Upper lobe of left lung (tissue), 6 donors: ENCODE data around the gene RRAS2. TPM values are rescaled to one million over a fixed set of nuclear protein-coding genes. Genes with fewer than 3 reads are reported as not detected.

Experiments used
- ATAC-seq, 2 donors: fragments of 200-7000 bp; cut with Tn5 transposase; one replicate each; pipeline ENCODE4 v1.9.1; 2022; ENCODE audit warnings: mild to moderate bottlenecking in 2 of 2, moderate library complexity in 2 of 2; ENCODE audit not compliant: low FRiP score in 2 of 2
- DNase-seq, 2 donors: peaks; one replicate each; pipeline ENCODE4 v3.0.0-alpha.2; 2019 to 2020
- H3K27ac ChIP-seq, 4 donors: fragments of 200-600 bp; sonication (generic); one replicate each; pipeline ENCODE4 v1.5.1; 2016 to 2019
- H3K27me3 ChIP-seq, 4 donors: fragments of 200-600 bp; sonication (generic); one replicate each; pipeline ENCODE4 v1.5.1; 2017 to 2019
- H3K36me3 ChIP-seq, 4 donors: fragments of 200-600 bp; sonication (generic); one replicate each; pipeline ENCODE4 v1.5.1; 2016 to 2019
- H3K4me1 ChIP-seq, 4 donors: fragments of 200-600 bp; sonication (generic); one replicate each; pipeline ENCODE4 v1.5.1; 2018 to 2019
- H3K4me3 ChIP-seq, 4 donors: fragments of 200-600 bp; sonication (generic); one replicate each; pipeline ENCODE4 v1.5.1; 2017 to 2019; ENCODE audit warnings: mild to moderate bottlenecking in 2 of 4, moderate library complexity in 1 of 4
- H3K9me3 ChIP-seq, 4 donors: fragments of 200-600 bp; sonication (generic); one replicate each; pipeline ENCODE4 v1.5.1; 2018 to 2019
- EP300 ChIP-seq, 4 donors: sonication (generic); formaldehyde crosslinking; IDR thresholded peaks; one replicate each; pipeline ENCODE4 v1.5.1; 2017; ENCODE audit warnings: antibody characterized with exemption in 4 of 4, control low read depth in 2 of 4
- POLR2A ChIP-seq, 4 donors: fragments of 450-650 bp; IDR thresholded peaks; one replicate each; pipeline ENCODE4 v1.5.1; 2016 to 2017; ENCODE audit warnings: antibody characterized with exemption in 4 of 4, mild to moderate bottlenecking in 2 of 4
- POLR2AphosphoS5 ChIP-seq, 2 donors: sonication (generic); formaldehyde crosslinking; IDR thresholded peaks; one replicate each; pipeline ENCODE4 v1.5.1; 2017; ENCODE audit warnings: antibody characterized with exemption in 2 of 2
- WGBS, 2 donors: methylation state at CpG; one replicate each; pipeline ENCODE4 v1.1.5; 2017 to 2018; 5-methylcytosine and 5-hydroxymethylcytosine counted together
- total RNA-seq, 6 donors: library from RNA; depleted of rRNA in 4 of 6; stranded (reverse); fragments of >200 nt in 4 of 6; gene quantifications; one replicate each; pipeline versions ENCODE4 v1.1.0 to v1.2.1, GENCODE V29; 2016 to 2021
- TF ChIP-seq, protein P1 (sequence below), 6 experiments: fragments of 450-650 bp in 4 of 6; fragments of 200-600 bp in 2 of 6; sonication (generic) in 2 of 6; IDR thresholded peaks; one replicate each; pipeline ENCODE4 v1.5.1; 2016 to 2019; ENCODE audit warnings: antibody characterized with exemption in 6 of 6
- donor health status: DM: no; HTN: no; CAD: no; lungs with moderate emphysema.
- donor health status: DM: no; HTN: yes; CAD: no; lungs with severe emphysema.

Gene RRAS2
- total RNA-seq, 6 donors from 2014 or later: 23.0 to 70.4 (median 40.2) TPM

DNA sequence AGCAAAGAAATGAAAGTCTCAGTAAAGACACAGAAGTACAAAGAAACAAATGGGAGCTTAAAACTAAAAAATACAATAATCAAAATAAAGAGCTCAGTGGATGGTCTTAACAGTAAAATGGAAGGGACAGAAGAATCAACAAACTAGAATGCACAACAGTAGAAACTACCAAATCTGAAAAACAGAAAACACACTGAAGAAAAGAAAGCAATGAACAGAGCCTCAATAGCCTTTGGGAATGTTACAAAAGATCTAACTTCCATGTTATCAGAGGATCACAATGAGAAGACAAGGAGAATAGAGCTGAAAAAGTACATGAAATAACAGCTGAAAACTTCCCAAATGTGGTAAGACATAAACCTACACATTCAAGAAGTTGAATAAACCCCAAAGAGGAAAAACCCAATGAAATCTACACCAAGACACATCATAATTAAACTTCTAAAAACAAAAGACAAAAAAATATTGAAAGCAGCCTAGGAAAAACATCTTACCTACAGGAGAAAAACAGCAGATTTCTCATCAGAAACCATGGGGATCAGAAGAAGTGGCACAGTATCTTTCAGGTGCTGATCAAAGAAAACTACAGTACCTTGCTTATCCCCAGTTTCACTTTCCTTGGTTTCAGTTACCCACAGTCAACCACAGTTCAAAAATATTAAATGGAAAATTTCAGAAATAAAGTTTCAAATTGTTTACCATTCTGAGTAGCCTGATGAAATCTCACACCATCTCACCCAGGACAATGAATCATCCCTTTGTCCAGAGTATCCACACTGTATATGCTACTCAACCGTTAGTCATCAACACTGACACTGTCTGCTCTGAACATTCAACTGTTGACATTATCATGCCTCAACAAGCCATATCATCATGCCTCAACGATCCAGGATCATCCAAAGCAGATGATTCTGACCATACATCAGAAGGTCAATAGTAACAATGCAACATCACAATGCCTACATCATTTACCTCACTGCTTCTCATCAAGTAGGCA, 22.2 kb downstream of the RRAS2 start:
- no peak overlapping the region for H3K4me3 ChIP-seq
- H3K27ac ChIP-seq: no peak overlapping the region
- WGBS, 2 donors: 54 to 67% methylated on average over 2 of the region's 2 CpGs
- H3K9me3 ChIP-seq: no peaks in the 10 kb centered on the region
- no peaks in the 10 kb centered on the region for H3K27me3 ChIP-seq
- DNase-seq: no peak
- TF ChIP-seq POLR2A (IDR thresholded peaks at IDR 0.05) (no peak), EP300 (IDR thresholded peaks at IDR 0.05) (no peak), POLR2AphosphoS5 (IDR thresholded peaks at IDR 0.05) (no peak)
- TF ChIP-seq, protein P1, sequence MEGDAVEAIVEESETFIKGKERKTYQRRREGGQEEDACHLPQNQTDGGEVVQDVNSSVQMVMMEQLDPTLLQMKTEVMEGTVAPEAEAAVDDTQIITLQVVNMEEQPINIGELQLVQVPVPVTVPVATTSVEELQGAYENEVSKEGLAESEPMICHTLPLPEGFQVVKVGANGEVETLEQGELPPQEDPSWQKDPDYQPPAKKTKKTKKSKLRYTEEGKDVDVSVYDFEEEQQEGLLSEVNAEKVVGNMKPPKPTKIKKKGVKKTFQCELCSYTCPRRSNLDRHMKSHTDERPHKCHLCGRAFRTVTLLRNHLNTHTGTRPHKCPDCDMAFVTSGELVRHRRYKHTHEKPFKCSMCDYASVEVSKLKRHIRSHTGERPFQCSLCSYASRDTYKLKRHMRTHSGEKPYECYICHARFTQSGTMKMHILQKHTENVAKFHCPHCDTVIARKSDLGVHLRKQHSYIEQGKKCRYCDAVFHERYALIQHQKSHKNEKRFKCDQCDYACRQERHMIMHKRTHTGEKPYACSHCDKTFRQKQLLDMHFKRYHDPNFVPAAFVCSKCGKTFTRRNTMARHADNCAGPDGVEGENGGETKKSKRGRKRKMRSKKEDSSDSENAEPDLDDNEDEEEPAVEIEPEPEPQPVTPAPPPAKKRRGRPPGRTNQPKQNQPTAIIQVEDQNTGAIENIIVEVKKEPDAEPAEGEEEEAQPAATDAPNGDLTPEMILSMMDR (IDR thresholded peaks at IDR 0.05): no peak
- H3K4me1 ChIP-seq: peaks cover 0 to 4% (median 0%) of the 10 kb centered on the region in 4 donors
- ATAC-seq: peak in 1 of 2 donors; percentile 49
- H3K36me3 ChIP-seq: no peaks in the 10 kb centered on the region

DNA sequence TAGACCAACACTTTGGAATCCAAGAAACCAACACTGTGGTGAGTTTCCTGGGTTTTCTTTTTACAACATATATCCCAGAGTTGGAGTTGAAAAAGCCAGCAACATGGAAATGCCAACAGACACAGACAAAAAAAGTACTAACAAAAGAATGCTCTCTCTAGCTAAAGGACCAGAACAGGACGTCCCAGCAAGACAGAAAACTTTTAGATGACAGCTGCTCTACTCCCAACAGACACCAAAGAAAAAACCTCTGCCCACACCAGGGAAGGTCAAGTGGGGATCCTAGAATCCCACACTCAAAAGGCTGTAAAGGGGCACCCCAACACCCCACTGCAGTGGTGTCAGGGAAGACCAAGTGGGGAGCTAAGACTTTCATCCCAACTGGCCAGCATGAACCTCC, 23.3 kb downstream of the RRAS2 start:
- Histone ChIP-seq H3K9me3 (no peaks in the 10 kb centered on the region), H3K27ac (no peak overlapping the region)
- DNase-seq: no peak

DNA sequence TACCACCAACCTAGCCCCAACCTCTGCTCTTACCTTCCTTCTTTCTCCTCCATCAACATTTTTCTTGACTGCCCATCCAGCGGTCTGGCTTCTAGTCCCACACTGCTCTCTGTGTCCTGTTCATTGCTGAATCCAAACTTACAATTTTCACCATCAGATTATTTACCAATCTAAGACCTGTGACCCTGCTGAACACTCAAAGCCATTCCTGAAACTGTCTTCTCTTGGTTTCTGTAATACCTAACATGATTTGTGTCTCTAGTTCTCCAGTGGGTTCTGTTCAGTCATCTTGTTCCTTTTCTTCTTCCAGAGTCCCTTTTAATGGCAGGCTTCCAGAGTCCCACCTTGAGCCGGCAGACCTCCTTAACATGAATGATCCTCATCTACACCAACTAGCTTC, 24.1 kb downstream of the RRAS2 start:
- peak overlapping the region in 1 of 4 donors; percentile 5 for H3K27ac ChIP-seq
- ATAC-seq (no peak), DNase-seq (no peak)
- 75 to 77% methylated on average over 2 of the region's 2 CpGs for WGBS, 2 donors
- TF ChIP-seq POLR2AphosphoS5 (IDR thresholded peaks at IDR 0.05) (no peak), POLR2A (IDR thresholded peaks at IDR 0.05) (no peak), EP300 (IDR thresholded peaks at IDR 0.05) (no peak)
- TF ChIP-seq, protein P1 (IDR thresholded peaks at IDR 0.05): no peak
- no peaks in the 10 kb centered on the region for H3K4me1 ChIP-seq
- no peaks in the 10 kb centered on the region for H3K9me3 ChIP-seq
- H3K27me3 ChIP-seq: no peaks in the 10 kb centered on the region
- no peak overlapping the region for H3K4me3 ChIP-seq
- H3K36me3 ChIP-seq: no peaks in the 10 kb centered on the region

More for the DNA sequence above, 23.3 kb downstream of the RRAS2 start:
- 73 to 80% methylated on average over 1 of the region's 1 CpG for WGBS, 2 donors
- TF ChIP-seq POLR2AphosphoS5 (IDR thresholded peaks at IDR 0.05): no peak
- TF ChIP-seq EP300 (IDR thresholded peaks at IDR 0.05): peak in 1 of 4 donors; percentile 12
- no peaks in the 10 kb centered on the region for H3K27me3 ChIP-seq
- ATAC-seq: no peak
- no peaks in the 10 kb centered on the region for H3K4me1 ChIP-seq
- no peak overlapping the region for H3K4me3 ChIP-seq
- H3K36me3 ChIP-seq: no peaks in the 10 kb centered on the region

DNA sequence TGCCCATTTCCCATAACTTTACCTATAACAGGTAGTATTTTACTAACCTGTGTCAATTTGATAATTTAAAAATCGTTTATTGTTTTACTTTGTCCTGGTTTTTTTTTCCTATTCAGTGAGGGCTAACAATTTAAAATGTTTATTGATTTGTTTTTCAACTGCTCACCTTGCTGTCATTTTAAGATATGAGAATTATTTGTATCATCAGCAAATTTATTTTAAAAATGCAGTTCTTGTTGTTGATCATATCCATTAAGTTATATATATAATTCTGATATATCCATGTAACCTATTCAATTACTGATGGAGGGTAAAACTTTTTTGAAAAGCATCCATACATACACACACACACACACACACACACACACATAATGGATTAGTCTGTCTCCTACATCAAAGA, 24.8 kb downstream of the RRAS2 start:
- no peak for TF ChIP-seq POLR2A (IDR thresholded peaks at IDR 0.05)
- TF ChIP-seq, protein P1 (IDR thresholded peaks at IDR 0.05): no peak
- no peak for TF ChIP-seq POLR2AphosphoS5 (IDR thresholded peaks at IDR 0.05)
- no peak for TF ChIP-seq EP300 (IDR thresholded peaks at IDR 0.05)
- ATAC-seq (no peak), DNase-seq (no peak)
- no peaks in the 10 kb centered on the region for H3K9me3 ChIP-seq
- H3K4me1 ChIP-seq: no peaks in the 10 kb centered on the region
- no peaks in the 10 kb centered on the region for H3K36me3 ChIP-seq
- WGBS, 2 donors: 79 to 87% methylated on average over 1 of the region's 1 CpG
- H3K27me3 ChIP-seq: no peaks in the 10 kb centered on the region
- H3K27ac ChIP-seq: no peak overlapping the region
- H3K4me3 ChIP-seq: no peak overlapping the region

DNA sequence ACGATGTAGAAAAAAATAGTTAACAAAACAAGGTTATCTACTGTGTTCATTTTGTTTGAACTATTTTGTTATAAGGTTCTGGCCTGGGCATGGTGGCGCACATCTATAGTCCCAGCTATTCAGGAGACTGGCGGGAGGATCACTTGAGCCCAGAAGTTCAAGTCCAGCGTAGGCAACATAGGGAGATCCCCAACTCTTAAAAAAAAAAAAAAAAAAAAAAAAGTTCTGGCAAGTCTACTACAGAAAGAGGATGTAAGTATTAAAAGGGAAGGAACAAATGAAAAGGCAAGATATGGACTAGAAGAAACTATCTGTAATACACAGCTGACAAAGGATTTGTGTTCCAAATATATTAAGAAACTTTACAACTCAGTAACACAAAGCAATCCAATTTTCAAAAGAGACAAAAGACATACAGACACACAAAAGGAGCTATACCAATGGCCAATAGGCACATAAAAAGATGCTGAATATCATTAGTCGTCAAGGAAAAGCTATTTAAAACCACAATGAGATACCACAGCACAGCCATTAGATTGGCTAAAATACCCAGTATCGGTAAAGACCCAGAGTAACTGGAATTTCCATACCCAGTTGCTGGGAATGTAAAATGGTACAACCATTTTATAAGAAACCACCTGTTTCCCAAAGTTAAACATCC, 27.4 kb downstream of the RRAS2 start:
- no peak for DNase-seq
- 70 to 74% methylated on average over 6 of the region's 6 CpGs for WGBS, 2 donors

More for the DNA sequence above, 27.4 kb downstream of the RRAS2 start:
- ATAC-seq: no peak
- H3K27me3 ChIP-seq: no peaks in the 10 kb centered on the region
- H3K9me3 ChIP-seq: no peaks in the 10 kb centered on the region
- no peak overlapping the region for H3K4me3 ChIP-seq
- H3K36me3 ChIP-seq: no peaks in the 10 kb centered on the region
- no peak overlapping the region for H3K27ac ChIP-seq
- H3K4me1 ChIP-seq: peaks cover 0 to 5% (median 2%) of the 10 kb centered on the region in 4 donors
- TF ChIP-seq POLR2AphosphoS5 (IDR thresholded peaks at IDR 0.05): no peak
- TF ChIP-seq, protein P1 (IDR thresholded peaks at IDR 0.05): no peak
- no peak for TF ChIP-seq POLR2A (IDR thresholded peaks at IDR 0.05)
- no peak for TF ChIP-seq EP300 (IDR thresholded peaks at IDR 0.05)
